HepG2 (cell line): ENCODE measurements around the gene ANKHD1. TPM values are rescaled to one million over a fixed set of nuclear protein-coding genes. Genes with fewer than 3 reads are reported as not detected.
A peak's percentile ranks its signal among the peaks of the same experiment; 100 is the strongest.

Experiments
- HES4 ChIP-seq: sonication (generic); formaldehyde crosslinking; IDR thresholded peaks from 2 replicates; pipeline ENCODE4 v1.9.0; 2021; ENCODE audit warnings: mild to moderate bottlenecking, missing genetic modification reagents, borderline replicate concordance
- NR2C2 ChIP-seq: sonication (generic); formaldehyde crosslinking; IDR thresholded peaks from 2 replicates; pipeline ENCODE4 v1.4.0; 2020; ENCODE audit warnings: missing genetic modification reagents, mild to moderate bottlenecking, moderate library complexity, borderline replicate concordance
- RFX1 ChIP-seq: fragments of 450-650 bp; IDR thresholded peaks from 2 replicates; pipeline ENCODE4 v1.6.1; 2017
- RFX5 ChIP-seq: IDR thresholded peaks from 2 replicates; pipeline ENCODE4 v1.6.1; 2011; ENCODE audit warnings: low read depth, low read length, improper control_type of control experiment
- TEAD3 ChIP-seq: optimal IDR thresholded peaks from 2 replicates; pipeline ENCODE3; 2016; ENCODE audit warnings: borderline replicate concordance
- ZBTB7A ChIP-seq: sonication (generic); formaldehyde crosslinking; IDR thresholded peaks from 2 replicates; pipeline ENCODE4 v1.8.0; 2022; ENCODE audit warnings: mild to moderate bottlenecking, missing genetic modification reagents
- ZNF232 ChIP-seq: sonication (generic); formaldehyde crosslinking; IDR thresholded peaks from 2 replicates; pipeline ENCODE4 v1.4.0; 2020; ENCODE audit warnings: missing genetic modification reagents, borderline replicate concordance
- ZNF547 ChIP-seq: sonication (generic); formaldehyde crosslinking; IDR thresholded peaks from 2 replicates; pipeline ENCODE4 v1.5.1; 2020; ENCODE audit warnings: mild to moderate bottlenecking, missing genetic modification reagents
- ZNF549 ChIP-seq: sonication (generic); formaldehyde crosslinking; IDR thresholded peaks from 2 replicates; pipeline ENCODE4 v1.5.0; 2020; ENCODE audit warnings: missing genetic modification reagents
- ZNF556 ChIP-seq: sonication (generic); formaldehyde crosslinking; IDR thresholded peaks from 2 replicates; pipeline ENCODE4 v1.4.0; 2020; ENCODE audit warnings: mild to moderate bottlenecking, missing genetic modification reagents, borderline replicate concordance
- ZNF660 ChIP-seq: sonication (generic); formaldehyde crosslinking; IDR thresholded peaks from 2 replicates; pipeline ENCODE4 v1.5.1; 2020; ENCODE audit warnings: mild to moderate bottlenecking, low read depth, missing genetic modification reagents, borderline replicate concordance
- ZNF816 ChIP-seq: sonication (generic); formaldehyde crosslinking; IDR thresholded peaks from 2 replicates; pipeline ENCODE4 v1.8.0; 2022; ENCODE audit warnings: missing genetic modification reagents, mild to moderate bottlenecking, borderline replicate concordance
- polyA plus RNA-seq, 8 experiments: library from polyadenylated mRNA; depleted of rRNA in 3 of 8; stranded (reverse) in 7 of 8; unstranded in 1 of 8; fragments of >200 nt; fragmentation: Illumina TruSeq in 4 of 8; extraction: Trizol in 4 of 8; gene quantifications; 2 replicates each; pipeline versions ENCODE4 v1.2.1 to v1.2.3, GENCODE V29; 2011 to 2016; ENCODE audit warnings: low read depth in 4 of 8, missing spikeins in 1 of 8, mixed read lengths in 1 of 8; ENCODE audit not compliant: insufficient read depth in 1 of 8
- total RNA-seq, 5 experiments: library from RNA; depleted of rRNA; stranded (reverse); fragments of >200 nt; fragmentation: Illumina TruSeq; extraction: Trizol; gene quantifications; 2 replicates each; pipeline ENCODE4 v1.2.3, GENCODE V29; 2016; ENCODE audit warnings: low read depth in 1 of 5
- TF ChIP-seq, protein P1 (sequence below): sonication (generic); formaldehyde crosslinking; IDR thresholded peaks from 2 replicates; pipeline ENCODE4 v1.5.1; 2020; ENCODE audit warnings: mild to moderate bottlenecking, missing genetic modification reagents, moderate library complexity
- TF ChIP-seq, protein P2 (sequence below): sonication (generic); formaldehyde crosslinking; IDR thresholded peaks from 2 replicates; pipeline ENCODE4 v1.4.0; 2020; ENCODE audit warnings: low read depth, missing genetic modification reagents
- TF ChIP-seq, protein P3 (sequence below): sonication (generic); formaldehyde crosslinking; IDR thresholded peaks from 2 replicates; pipeline ENCODE4 v1.4.0; 2020; ENCODE audit warnings: mild to moderate bottlenecking, missing genetic modification reagents

The ANKHD1 gene
- total and polyA plus RNA-seq, 2 of the 13 experiments (the other 11 are each of a cell fraction or from before 2014, with no cell fraction given) = 69.9 to 82.0 TPM

DNA sequence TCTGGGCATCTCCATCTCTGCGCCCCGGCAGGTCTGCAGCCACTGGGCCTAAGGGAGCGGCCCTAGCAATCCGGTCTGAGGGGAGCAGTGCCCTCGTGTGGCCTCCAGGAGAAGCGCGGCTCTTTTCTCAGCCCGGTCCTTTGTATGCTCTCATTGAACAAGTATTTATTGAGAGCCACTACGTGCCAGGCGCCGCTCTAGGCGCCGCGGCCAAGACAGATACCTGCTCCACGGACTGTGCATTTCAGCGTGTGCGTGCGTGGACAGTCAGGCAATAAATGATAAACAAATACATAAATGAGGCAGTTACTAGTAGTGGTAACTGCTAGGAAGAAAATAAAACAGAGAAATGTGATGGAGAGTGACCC lies 43.9 kb upstream of the ANKHD1 start (continued):
- TF ChIP-seq RFX5 (no peak), NR2C2 (CRISPR knock-in tag) (no peak), ZBTB7A (CRISPR knock-in tag) (no peak), TEAD3 (CRISPR knock-in tag) (peak; percentile 78), ZNF660 (CRISPR knock-in tag) (no peak), ZNF232 (no peak), ZNF547 (CRISPR knock-in tag) (peak; percentile 34; the same call in 1 of the 2 replicates), ZNF816 (CRISPR knock-in tag) (no peak), ZNF556 (peak; percentile 59; the same call in 1 of the 2 replicates), HES4 (CRISPR knock-in tag) (no peak), RFX1 (no peak), ZNF549 (CRISPR knock-in tag) (no peak)
- TF ChIP-seq, protein P1, sequence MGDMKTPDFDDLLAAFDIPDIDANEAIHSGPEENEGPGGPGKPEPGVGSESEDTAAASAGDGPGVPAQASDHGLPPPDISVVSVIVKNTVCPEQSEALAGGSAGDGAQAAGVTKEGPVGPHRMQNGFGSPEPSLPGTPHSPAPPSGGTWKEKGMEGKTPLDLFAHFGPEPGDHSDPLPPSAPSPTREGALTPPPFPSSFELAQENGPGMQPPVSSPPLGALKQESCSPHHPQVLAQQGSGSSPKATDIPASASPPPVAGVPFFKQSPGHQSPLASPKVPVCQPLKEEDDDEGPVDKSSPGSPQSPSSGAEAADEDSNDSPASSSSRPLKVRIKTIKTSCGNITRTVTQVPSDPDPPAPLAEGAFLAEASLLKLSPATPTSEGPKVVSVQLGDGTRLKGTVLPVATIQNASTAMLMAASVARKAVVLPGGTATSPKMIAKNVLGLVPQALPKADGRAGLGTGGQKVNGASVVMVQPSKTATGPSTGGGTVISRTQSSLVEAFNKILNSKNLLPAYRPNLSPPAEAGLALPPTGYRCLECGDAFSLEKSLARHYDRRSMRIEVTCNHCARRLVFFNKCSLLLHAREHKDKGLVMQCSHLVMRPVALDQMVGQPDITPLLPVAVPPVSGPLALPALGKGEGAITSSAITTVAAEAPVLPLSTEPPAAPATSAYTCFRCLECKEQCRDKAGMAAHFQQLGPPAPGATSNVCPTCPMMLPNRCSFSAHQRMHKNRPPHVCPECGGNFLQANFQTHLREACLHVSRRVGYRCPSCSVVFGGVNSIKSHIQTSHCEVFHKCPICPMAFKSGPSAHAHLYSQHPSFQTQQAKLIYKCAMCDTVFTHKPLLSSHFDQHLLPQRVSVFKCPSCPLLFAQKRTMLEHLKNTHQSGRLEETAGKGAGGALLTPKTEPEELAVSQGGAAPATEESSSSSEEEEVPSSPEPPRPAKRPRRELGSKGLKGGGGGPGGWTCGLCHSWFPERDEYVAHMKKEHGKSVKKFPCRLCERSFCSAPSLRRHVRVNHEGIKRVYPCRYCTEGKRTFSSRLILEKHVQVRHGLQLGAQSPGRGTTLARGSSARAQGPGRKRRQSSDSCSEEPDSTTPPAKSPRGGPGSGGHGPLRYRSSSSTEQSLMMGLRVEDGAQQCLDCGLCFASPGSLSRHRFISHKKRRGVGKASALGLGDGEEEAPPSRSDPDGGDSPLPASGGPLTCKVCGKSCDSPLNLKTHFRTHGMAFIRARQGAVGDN (CRISPR knock-in tag) = peak; percentile 65
- TF ChIP-seq, protein P2, sequence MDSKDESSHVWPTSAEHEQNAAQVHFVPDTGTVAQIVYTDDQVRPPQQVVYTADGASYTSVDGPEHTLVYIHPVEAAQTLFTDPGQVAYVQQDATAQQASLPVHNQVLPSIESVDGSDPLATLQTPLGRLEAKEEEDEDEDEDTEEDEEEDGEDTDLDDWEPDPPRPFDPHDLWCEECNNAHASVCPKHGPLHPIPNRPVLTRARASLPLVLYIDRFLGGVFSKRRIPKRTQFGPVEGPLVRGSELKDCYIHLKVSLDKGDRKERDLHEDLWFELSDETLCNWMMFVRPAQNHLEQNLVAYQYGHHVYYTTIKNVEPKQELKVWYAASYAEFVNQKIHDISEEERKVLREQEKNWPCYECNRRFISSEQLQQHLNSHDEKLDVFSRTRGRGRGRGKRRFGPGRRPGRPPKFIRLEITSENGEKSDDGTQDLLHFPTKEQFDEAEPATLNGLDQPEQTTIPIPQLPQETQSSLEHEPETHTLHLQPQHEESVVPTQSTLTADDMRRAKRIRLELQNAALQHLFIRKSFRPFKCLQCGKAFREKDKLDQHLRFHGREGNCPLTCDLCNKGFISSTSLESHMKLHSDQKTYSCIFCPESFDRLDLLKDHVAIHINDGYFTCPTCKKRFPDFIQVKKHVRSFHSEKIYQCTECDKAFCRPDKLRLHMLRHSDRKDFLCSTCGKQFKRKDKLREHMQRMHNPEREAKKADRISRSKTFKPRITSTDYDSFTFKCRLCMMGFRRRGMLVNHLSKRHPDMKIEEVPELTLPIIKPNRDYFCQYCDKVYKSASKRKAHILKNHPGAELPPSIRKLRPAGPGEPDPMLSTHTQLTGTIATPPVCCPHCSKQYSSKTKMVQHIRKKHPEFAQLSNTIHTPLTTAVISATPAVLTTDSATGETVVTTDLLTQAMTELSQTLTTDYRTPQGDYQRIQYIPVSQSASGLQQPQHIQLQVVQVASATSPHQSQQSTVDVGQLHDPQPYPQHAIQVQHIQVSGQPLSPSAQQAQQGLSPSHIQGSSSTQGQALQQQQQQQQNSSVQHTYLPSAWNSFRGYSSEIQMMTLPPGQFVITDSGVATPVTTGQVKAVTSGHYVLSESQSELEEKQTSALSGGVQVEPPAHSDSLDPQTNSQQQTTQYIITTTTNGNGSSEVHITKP = no peak
- TF ChIP-seq, protein P3, sequence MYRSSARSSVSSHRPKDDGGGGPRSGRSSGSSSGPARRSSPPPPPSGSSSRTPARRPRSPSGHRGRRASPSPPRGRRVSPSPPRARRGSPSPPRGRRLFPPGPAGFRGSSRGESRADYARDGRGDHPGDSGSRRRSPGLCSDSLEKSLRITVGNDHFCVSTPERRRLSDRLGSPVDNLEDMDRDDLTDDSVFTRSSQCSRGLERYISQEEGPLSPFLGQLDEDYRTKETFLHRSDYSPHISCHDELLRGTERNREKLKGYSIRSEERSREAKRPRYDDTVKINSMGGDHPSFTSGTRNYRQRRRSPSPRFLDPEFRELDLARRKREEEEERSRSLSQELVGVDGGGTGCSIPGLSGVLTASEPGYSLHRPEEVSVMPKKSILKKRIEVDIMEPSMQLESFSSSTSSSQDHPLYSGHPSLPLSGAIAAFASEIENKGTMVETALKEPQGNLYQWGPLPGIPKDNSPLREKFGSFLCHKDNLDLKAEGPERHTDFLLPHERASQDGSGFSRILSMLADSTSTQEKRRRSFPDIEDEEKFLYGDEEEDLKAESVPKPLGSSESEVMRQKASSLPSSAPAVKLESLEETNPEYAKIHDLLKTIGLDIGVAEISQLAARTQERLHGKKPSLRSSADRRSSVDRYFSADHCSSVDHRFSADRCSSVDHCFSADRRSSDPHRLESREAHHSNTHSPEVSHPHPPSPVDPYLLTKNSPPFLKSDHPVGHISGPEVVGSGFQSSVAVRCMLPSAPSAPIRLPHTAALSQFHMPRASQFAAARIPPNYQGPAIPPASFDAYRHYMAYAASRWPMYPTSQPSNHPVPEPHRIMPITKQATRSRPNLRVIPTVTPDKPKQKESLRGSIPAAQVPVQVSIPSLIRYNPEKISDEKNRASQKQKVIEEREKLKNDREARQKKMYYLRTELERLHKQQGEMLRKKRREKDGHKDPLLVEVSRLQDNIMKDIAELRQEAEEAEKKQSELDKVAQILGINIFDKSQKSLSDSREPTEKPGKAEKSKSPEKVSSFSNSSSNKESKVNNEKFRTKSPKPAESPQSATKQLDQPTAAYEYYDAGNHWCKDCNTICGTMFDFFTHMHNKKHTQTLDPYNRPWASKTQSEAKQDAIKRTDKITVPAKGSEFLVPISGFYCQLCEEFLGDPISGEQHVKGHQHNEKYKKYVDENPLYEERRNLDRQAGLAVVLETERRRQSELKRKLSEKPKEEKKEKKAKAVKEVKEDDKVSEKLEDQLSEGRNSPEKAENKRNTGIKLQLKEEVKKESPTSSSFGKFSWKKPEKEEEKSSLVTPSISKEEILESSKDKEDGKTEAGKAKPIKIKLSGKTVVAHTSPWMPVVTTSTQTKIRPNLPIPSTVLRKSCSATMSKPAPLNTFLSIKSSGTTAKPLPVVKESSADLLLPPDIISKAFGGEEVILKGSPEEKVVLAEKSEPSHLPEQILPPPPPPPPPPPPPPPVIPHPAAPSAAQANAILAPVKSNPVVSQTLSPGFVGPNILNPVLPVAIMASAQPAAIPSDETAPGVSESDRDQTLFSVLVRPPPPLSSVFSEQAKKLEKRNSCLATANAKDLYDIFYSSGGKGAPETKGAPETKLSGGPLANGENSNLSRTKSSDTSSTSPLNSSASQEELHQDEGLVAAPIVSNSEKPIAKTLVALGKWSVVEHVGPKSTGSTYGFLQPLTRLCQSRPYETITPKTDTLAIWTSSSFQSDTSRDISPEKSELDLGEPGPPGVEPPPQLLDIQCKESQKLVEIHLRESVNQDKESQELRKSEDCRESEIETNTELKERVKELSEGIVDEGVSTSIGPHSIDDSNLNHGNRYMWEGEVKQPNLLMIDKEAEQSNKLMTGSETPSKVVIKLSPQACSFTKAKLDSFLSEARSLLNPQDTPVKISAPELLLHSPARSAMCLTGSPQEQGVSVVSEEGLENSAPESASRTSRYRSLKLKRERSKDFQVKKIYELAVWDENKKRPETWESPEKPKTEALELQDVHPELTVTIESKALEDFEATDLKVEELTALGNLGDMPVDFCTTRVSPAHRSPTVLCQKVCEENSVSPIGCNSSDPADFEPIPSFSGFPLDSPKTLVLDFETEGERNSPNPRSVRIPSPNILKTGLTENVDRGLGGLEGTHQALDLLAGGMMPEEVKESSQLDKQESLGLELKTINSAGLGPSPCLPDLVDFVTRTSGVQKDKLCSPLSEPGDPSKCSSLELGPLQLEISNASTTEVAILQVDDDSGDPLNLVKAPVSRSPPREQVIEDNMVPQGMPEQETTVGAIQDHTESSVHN (CRISPR knock-in tag) = no peak
